PFSK-1 (cell line): Measurements from ENCODE around the gene PLA2G4A.

Experiments
- FOXP2 ChIP-seq: optimal IDR thresholded peaks from 2 replicates; pipeline ENCODE3; 2011; ENCODE audit warnings: borderline replicate concordance, control low read depth, inconsistent platforms; ENCODE audit not compliant: insufficient read depth; ENCODE audit errors: extremely low read length, extremely low read depth
- POLR2AphosphoS5 ChIP-seq: IDR thresholded peaks from 2 replicates; pipeline ENCODE4 v1.6.1; 2012; ENCODE audit warnings: low read depth, mild to moderate bottlenecking, control low read depth, low read length, moderate library complexity
- REST ChIP-seq, 2 experiments: IDR thresholded peaks; 2 replicates each; pipeline versions ENCODE4 v1.6.1 to v1.8.0; 2011 to 2012; ENCODE audit warnings: low read depth in 2 of 2, low read length in 2 of 2, control low read depth in 1 of 2, inconsistent platforms in 1 of 2, mild to moderate bottlenecking in 1 of 2, moderate library complexity in 1 of 2; ENCODE audit not compliant: insufficient read depth in 1 of 2
- SIN3A ChIP-seq: IDR thresholded peaks from 2 replicates; pipeline ENCODE4 v1.6.1; 2012; ENCODE audit warnings: mild to moderate bottlenecking, low read length, moderate library complexity, borderline replicate concordance; ENCODE audit not compliant: insufficient read depth
- TAF1 ChIP-seq: IDR thresholded peaks from 2 replicates; pipeline ENCODE4 v1.6.1; 2012; ENCODE audit warnings: low read length, control low read depth, borderline replicate concordance; ENCODE audit not compliant: insufficient read depth

The PLA2G4A gene

GRCh38 chr1:186980400-186980799 lies 151.7 kb downstream of the PLA2G4A start:
- TF ChIP-seq FOXP2 = no peak
- no peak for TF ChIP-seq REST (IDR thresholded peaks at IDR 0.05; ENCODE audit: insufficient read depth in 1 of 2, low read depth in 2 of 2, low read length in 2 of 2)
- TF ChIP-seq TAF1 = no peak
- no peak for TF ChIP-seq POLR2AphosphoS5
- TF ChIP-seq SIN3A = no peak

- TF ChIP-seq SIN3A = no peak
- no peak for TF ChIP-seq REST (IDR thresholded peaks at IDR 0.05; ENCODE audit: insufficient read depth in 1 of 2, low read depth in 2 of 2, low read length in 2 of 2)
- no peak for TF ChIP-seq POLR2AphosphoS5
- no peak for TF ChIP-seq FOXP2
- no peak for TF ChIP-seq TAF1
These were observed 153.4 kb downstream of the PLA2G4A start for GRCh38 chr1:186982116-186982515.

GRCh38 chr1:186983327-186983726 lies 154.6 kb downstream of the PLA2G4A start:
- TF ChIP-seq TAF1 (no peak), FOXP2 (no peak), POLR2AphosphoS5 (no peak), SIN3A (no peak), REST (IDR thresholded peaks at IDR 0.05; ENCODE audit: insufficient read depth in 1 of 2, low read depth in 2 of 2, low read length in 2 of 2) (no peak)

GRCh38 chr1:186984959-186985358 lies 156.2 kb downstream of the PLA2G4A start:
- TF ChIP-seq FOXP2 (no peak), REST (IDR thresholded peaks at IDR 0.05; ENCODE audit: insufficient read depth in 1 of 2, low read depth in 2 of 2, low read length in 2 of 2) (no peak), POLR2AphosphoS5 (no peak), TAF1 (no peak), SIN3A (no peak)

- TF ChIP-seq FOXP2 = no peak
- no peak for TF ChIP-seq SIN3A
- no peak for TF ChIP-seq POLR2AphosphoS5
- no peak for TF ChIP-seq REST (IDR thresholded peaks at IDR 0.05; ENCODE audit: insufficient read depth in 1 of 2, low read depth in 2 of 2, low read length in 2 of 2)
- no peak for TF ChIP-seq TAF1
These were observed 157.2 kb downstream of the PLA2G4A start for GRCh38 chr1:186985889-186986491.
